ENCODE results near the gene HSF5. TPM values are rescaled to one million over a fixed set of nuclear protein-coding genes. Genes with fewer than 3 reads are reported as not detected.

Gene HSF5
- total RNA-seq, 2 donors from 2014 or later, result 0.09 to 0.22 TPM

DNA sequence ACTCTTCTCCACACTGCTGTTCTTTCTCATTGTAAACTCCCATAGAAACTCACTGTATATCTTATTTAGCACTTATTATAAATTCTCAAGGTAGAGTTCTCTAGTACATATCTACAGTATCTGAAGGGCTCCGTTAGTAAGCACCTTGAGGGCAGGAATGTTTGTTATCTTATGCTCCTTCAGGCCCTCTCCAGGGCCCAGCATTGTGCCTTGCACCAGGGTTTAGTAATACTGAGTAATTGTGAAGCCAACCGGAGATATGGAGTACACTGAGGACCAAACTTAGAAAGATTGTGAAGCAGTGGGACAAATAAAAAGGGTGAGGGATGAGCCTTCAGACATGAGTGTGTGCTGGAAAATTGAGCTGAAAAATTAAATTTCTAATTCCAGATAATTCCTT lies 97.3 kb downstream of the HSF5 start:
- H3K4me1 ChIP-seq (ENCODE audit: control insufficient read depth, insufficient read depth, low read length), result no peaks in the 10 kb centered on the region
- DNase-seq, result no peak
- no peak overlapping the region for H3K4me3 Mint-ChIP-seq
- H3K27me3 Mint-ChIP-seq (ENCODE audit: insufficient read depth), result no peaks in the 10 kb centered on the region
- no peaks in the 10 kb centered on the region for H3K36me3 Mint-ChIP-seq (ENCODE audit: low read depth)
- H3K9ac ChIP-seq (ENCODE audit: extremely low read depth, low read length, poor library complexity, severe bottlenecking), result no peak overlapping the region
- no peak for TF ChIP-seq CTCF (conservative IDR thresholded peaks at IDR 0.05)
- H3K9me3 ChIP-seq (ENCODE audit: control insufficient read depth, low read length), result no peaks in the 10 kb centered on the region
- no peaks in the 10 kb centered on the region for H3K27me3 ChIP-seq (ENCODE audit: control insufficient read depth, insufficient read depth, low read length, poor library complexity, severe bottlenecking)
- H3K36me3 ChIP-seq (ENCODE audit: control insufficient read depth, insufficient read depth, low read length), result no peaks in the 10 kb centered on the region
- H3K4me1 Mint-ChIP-seq, result peaks cover 9% of the 10 kb centered on the region
- WGBS, 2 experiments (ENCODE audit: insufficient coverage in 1 of 2, insufficient read length in 1 of 2), result 92 to 100% methylated on average over 2 of the region's 2 CpGs
- H3K27ac ChIP-seq (ENCODE audit: low read depth, low read length), result no peak overlapping the region
- H3K9me3 Mint-ChIP-seq, result no peaks in the 10 kb centered on the region
- no peak overlapping the region for H3K4me3 ChIP-seq (ENCODE audit: low read length)
- no peak overlapping the region for H3K27ac Mint-ChIP-seq

DNA sequence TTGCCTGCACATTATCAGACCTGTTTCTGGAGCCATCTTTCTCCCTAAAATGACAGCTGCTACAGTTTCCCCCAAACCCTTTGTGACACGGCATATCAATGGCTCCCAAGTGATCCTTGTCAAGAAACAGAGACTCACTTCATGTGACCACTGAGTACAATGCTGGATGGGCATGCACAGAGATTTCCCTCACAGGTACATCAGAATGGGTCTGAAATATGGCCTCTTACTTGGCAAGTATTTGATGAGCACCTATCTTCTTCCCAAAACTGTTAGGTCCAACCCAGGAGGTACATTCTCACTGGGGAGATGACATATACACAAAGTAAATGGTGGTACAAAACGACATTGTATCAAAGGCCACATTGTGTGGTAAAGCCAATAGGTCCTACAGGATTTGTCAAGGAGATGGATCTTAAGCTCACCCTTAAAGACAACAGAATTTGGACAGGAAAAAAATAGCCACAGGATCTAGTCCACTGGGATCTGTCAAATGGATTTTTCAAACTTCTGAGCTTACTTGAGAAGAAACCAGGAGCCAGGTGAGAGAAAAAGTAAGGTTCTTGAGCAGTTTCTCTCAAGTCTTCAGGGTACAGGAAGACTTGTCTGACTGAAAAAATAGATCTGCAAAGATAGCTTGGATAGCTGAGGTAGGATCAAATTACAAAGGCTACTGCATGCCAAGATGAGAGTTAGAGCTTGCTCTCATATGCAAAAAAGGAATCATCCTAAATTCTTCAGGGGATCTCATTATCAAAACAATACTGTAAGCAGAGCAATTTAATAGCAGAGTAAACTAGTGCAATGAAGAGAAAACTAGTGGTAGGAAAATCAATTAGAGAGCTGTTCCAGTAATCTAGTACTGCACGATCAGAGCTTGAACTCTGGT lies 99.7 kb downstream of the HSF5 start:
- Histone ChIP-seq H3K4me1 (ENCODE audit: control insufficient read depth, insufficient read depth, low read length) (no peaks in the 10 kb centered on the region), H3K27me3 (ENCODE audit: control insufficient read depth, insufficient read depth, low read length, poor library complexity, severe bottlenecking) (no peaks in the 10 kb centered on the region), H3K4me3 (ENCODE audit: low read length) (no peak overlapping the region), H3K27ac (ENCODE audit: low read depth, low read length) (no peak overlapping the region), H3K36me3 (ENCODE audit: control insufficient read depth, insufficient read depth, low read length) (no peaks in the 10 kb centered on the region), H3K9ac (ENCODE audit: extremely low read depth, low read length, poor library complexity, severe bottlenecking) (no peak overlapping the region), H3K9me3 (ENCODE audit: control insufficient read depth, low read length) (no peaks in the 10 kb centered on the region)
- no peak overlapping the region for H3K27ac Mint-ChIP-seq
- no peak overlapping the region for H3K4me3 Mint-ChIP-seq
- DNase-seq, result no peak
- no peaks in the 10 kb centered on the region for H3K9me3 Mint-ChIP-seq
- no peaks in the 10 kb centered on the region for H3K27me3 Mint-ChIP-seq (ENCODE audit: insufficient read depth)
- 63 to 78% methylated on average over 3 of the region's 3 CpGs for WGBS, 2 experiments (ENCODE audit: insufficient coverage in 1 of 2, insufficient read length in 1 of 2)
- peaks cover 13% of the 10 kb centered on the region for H3K4me1 Mint-ChIP-seq
- H3K36me3 Mint-ChIP-seq (ENCODE audit: low read depth), result no peaks in the 10 kb centered on the region
- no peak for TF ChIP-seq CTCF (conservative IDR thresholded peaks at IDR 0.05)

DNA sequence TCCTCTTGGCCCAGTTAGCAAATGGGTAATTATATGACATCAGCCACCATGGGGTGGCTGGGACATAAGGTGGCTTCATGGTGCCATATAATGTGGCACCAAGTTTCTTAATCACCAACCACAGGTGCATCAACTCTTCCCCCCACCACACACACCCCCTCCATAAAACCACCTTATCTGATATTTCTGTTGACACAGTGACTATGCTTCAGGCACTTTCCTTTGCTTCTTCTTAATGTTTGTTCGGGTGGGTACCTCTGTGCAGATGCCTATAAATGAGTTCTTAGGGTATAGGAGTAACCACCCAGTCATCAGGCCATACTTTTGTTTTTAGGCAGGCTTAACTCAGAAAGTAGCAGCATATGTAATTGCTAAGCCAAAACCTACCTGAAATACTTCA lies 100.4 kb downstream of the HSF5 start:
- Mint-ChIP-seq H3K9me3 (no peaks in the 10 kb centered on the region), H3K27me3 (ENCODE audit: insufficient read depth) (no peaks in the 10 kb centered on the region), H3K36me3 (ENCODE audit: low read depth) (no peaks in the 10 kb centered on the region), H3K4me3 (no peak overlapping the region), H3K27ac (no peak overlapping the region), H3K4me1 (peaks cover 13% of the 10 kb centered on the region)
- TF ChIP-seq CTCF (conservative IDR thresholded peaks at IDR 0.05), result no peak
- DNase-seq, result no peak
- Histone ChIP-seq H3K27ac (ENCODE audit: low read depth, low read length) (no peak overlapping the region), H3K27me3 (ENCODE audit: control insufficient read depth, insufficient read depth, low read length, poor library complexity, severe bottlenecking) (no peaks in the 10 kb centered on the region), H3K4me1 (ENCODE audit: control insufficient read depth, insufficient read depth, low read length) (no peaks in the 10 kb centered on the region), H3K9me3 (ENCODE audit: control insufficient read depth, low read length) (no peaks in the 10 kb centered on the region), H3K9ac (ENCODE audit: extremely low read depth, low read length, poor library complexity, severe bottlenecking) (no peak overlapping the region), H3K4me3 (ENCODE audit: low read length) (no peak overlapping the region), H3K36me3 (ENCODE audit: control insufficient read depth, insufficient read depth, low read length) (no peaks in the 10 kb centered on the region)
- WGBS, 2 experiments (ENCODE audit: insufficient coverage in 1 of 2, insufficient read length in 1 of 2), result 74 to 100% methylated on average over 1 of the region's 1 CpG
